ENCODE data around the gene GAS6.
"Not testable (repeated sequence)": the region's sequence is repeated elsewhere in the genome, so short reads cannot be mapped to it uniquely, and the experiment has no call there.

Gene GAS6

GRCh38 chr13:113835461-113836270, 28.2 kb downstream of the GAS6 start:
- H3F3A ChIP-seq (ENCODE audit: insufficient read depth, low read length) = peaks cover 20% of the 10 kb centered on the region
- H2AFZ ChIP-seq (ENCODE audit: low read length) = no peak overlapping the region
- H4K20me1 ChIP-seq (ENCODE audit: insufficient read depth, low read length) = no peaks in the 10 kb centered on the region
- H3K4me1 ChIP-seq (ENCODE audit: low read length) = 0 out of 2 replicates have a peak, but pooled peaks cover 6% of the 10 kb centered on the region
- H3K9me3 ChIP-seq (replicated peaks; ENCODE audit: insufficient read depth, low read length) = no peaks in the 10 kb centered on the region
- H3K9ac ChIP-seq (ENCODE audit: low read length) = no peak overlapping the region
- H3K27me3 ChIP-seq (replicated peaks; ENCODE audit: insufficient read depth, low read length) = no peaks in the 10 kb centered on the region
- H3K9me2 ChIP-seq (replicated peaks; ENCODE audit: insufficient read depth, low read length) = no peaks in the 10 kb centered on the region
- no peak for TF ChIP-seq EZH2 (optimal IDR thresholded peaks at IDR 0.05; ENCODE audit: low read depth, low read length)
- no peak for TF ChIP-seq EZH2phosphoT487 (IDR thresholded peaks at IDR 0.05; ENCODE audit: low read length)
- TF ChIP-seq CTCF (IDR thresholded peaks at IDR 0.05; ENCODE audit: low read length) = no peak
- no peak for DNase-seq
- H3K4me3 ChIP-seq (ENCODE audit: low read length) = no peak overlapping the region
- H3K27ac ChIP-seq (ENCODE audit: low read length) = no peak overlapping the region
- peaks cover 84% of the 10 kb centered on the region for H3K79me2 ChIP-seq (ENCODE audit: low read length)
- H3K4me2 ChIP-seq (ENCODE audit: low read depth, low read length) = no peak overlapping the region
- H3K36me3 ChIP-seq (replicated peaks; ENCODE audit: insufficient read depth, low read length) = peaks cover 23% of the 10 kb centered on the region

DNA sequence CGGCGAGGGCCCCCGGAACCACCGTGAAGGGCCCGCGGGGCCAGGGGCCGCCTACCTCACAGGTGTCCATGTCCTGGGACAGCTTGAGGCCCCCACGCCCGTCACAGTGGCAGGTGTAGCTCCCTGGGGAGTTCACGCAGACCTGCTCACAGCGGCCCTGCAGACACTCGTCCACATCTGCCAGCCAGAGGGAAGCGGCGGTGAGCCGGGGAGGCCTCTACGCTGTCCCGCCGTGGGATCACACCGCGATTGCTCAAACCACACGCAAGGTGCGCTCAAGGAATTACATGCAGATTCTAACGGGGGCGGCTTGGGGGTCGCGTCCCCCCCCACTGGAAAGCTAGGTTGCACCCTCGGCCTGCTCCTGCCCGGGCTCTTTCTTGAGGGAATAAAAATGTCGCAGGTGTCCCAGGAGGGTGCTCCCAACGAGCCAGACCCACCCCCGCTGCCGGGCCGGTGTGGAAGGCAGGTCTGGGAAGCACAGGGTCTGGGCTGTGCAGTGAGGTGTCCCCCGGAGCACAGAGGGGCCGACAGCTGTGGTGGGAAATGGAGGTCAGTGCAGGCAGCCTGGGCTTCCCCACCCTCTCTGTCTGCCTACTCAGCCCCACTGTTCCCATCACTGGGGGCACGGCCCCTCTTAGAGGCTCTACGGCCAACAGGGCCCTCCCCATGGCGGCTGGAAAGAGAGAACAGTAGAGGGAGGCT, 29.2 kb downstream of the GAS6 start:
- H4K20me1 ChIP-seq (ENCODE audit: insufficient read depth, low read length) = no peaks in the 10 kb centered on the region
- TF ChIP-seq CTCF (IDR thresholded peaks at IDR 0.05; ENCODE audit: low read length) (no peak), EZH2phosphoT487 (IDR thresholded peaks at IDR 0.05; ENCODE audit: low read length) (no peak)
- H3F3A ChIP-seq (ENCODE audit: insufficient read depth, low read length) = peaks cover 12% of the 10 kb centered on the region; the same call in 1 of the 2 replicates
- H3K79me2 ChIP-seq (ENCODE audit: low read length) = peaks cover 78% of the 10 kb centered on the region
- no peak overlapping the region for H3K27ac ChIP-seq (ENCODE audit: low read length)
- no peaks in the 10 kb centered on the region for H3K9me2 ChIP-seq (replicated peaks; ENCODE audit: insufficient read depth, low read length)
- no peaks in the 10 kb centered on the region for H3K9me3 ChIP-seq (replicated peaks; ENCODE audit: insufficient read depth, low read length)
- no peak for DNase-seq
- H3K4me3 ChIP-seq (ENCODE audit: low read length) = no peak overlapping the region
- H2AFZ ChIP-seq (ENCODE audit: low read length) = no peak overlapping the region
- no peaks in the 10 kb centered on the region for H3K27me3 ChIP-seq (replicated peaks; ENCODE audit: insufficient read depth, low read length)
- H3K4me1 ChIP-seq (ENCODE audit: low read length) = 0 out of 2 replicates have a peak, but pooled peaks cover 6% of the 10 kb centered on the region
- H3K9ac ChIP-seq (ENCODE audit: low read length) = no peak overlapping the region
- peaks cover 19% of the 10 kb centered on the region for H3K36me3 ChIP-seq (replicated peaks; ENCODE audit: insufficient read depth, low read length)
- no peak overlapping the region for H3K4me2 ChIP-seq (ENCODE audit: low read depth, low read length)

GRCh38 chr13:113834006-113834405, 29.9 kb downstream of the GAS6 start:
- H3K9ac ChIP-seq (ENCODE audit: low read length); H3K4me3 ChIP-seq (ENCODE audit: low read length); H3K9me2 ChIP-seq (replicated peaks; ENCODE audit: insufficient read depth, low read length); H4K20me1 ChIP-seq (ENCODE audit: insufficient read depth, low read length); H2AFZ ChIP-seq (ENCODE audit: low read length); H3F3A ChIP-seq (ENCODE audit: insufficient read depth, low read length); H3K4me1 ChIP-seq (ENCODE audit: low read length); H3K27me3 ChIP-seq (replicated peaks; ENCODE audit: insufficient read depth, low read length); H3K27ac ChIP-seq (ENCODE audit: low read length); DNase-seq; H3K9me3 ChIP-seq (replicated peaks; ENCODE audit: insufficient read depth, low read length); H3K4me2 ChIP-seq (ENCODE audit: low read depth, low read length): not testable (repeated sequence)
- H3K36me3 ChIP-seq (replicated peaks; ENCODE audit: insufficient read depth, low read length) = peaks cover 16% of the 10 kb centered on the region
- peaks cover 78% of the 10 kb centered on the region for H3K79me2 ChIP-seq (ENCODE audit: low read length)
